Measurements from ENCODE around the gene C19orf81. TPM values are rescaled to one million over a fixed set of nuclear protein-coding genes. Genes with fewer than 3 reads are reported as not detected.

C19orf81 gene
- total and polyA plus RNA-seq, 2 of the 8 experiments (the other 6 are each of a cell fraction or from before 2014, with no cell fraction given), result 11.7 to 13.0 TPM

GRCh38 chr19:50629801-50630200 is 19.4 kb upstream of the C19orf81 start (continued):
- TF ChIP-seq JUN (IDR thresholded peaks at IDR 0.05; ENCODE audit: low read depth, low read length) (no peak), RFX5 (IDR thresholded peaks at IDR 0.05; ENCODE audit: borderline replicate concordance, low read depth, low read length) (no peak), SIN3A (conservative IDR thresholded peaks at IDR 0.05 in 1 of 2, IDR thresholded peaks at IDR 0.05 in 1 of 2; ENCODE audit: low read depth in 1 of 2, low read length in 2 of 2) (no peak), YY1 (IDR thresholded peaks at IDR 0.05; ENCODE audit: low read depth, low read length) (no peak)
